Naive B cell (primary cell): ENCODE data around the gene TTLL3. TPM values are rescaled to one million over a fixed set of nuclear protein-coding genes. Genes with fewer than 3 reads are reported as not detected.
A peak's percentile ranks its signal among the peaks of the same experiment; 100 is the strongest.

ENCODE experiments used
- ATAC-seq, 2 donors: fragments of 150-1000 bp; cut with Tn5 transposase; 2 replicates each; pipeline ENCODE4 v1.10.0; 2021; ENCODE audit warnings: low read depth in 2 of 2, mild to moderate bottlenecking in 2 of 2, moderate library complexity in 2 of 2
- DNase-seq: peaks from one replicate; pipeline ENCODE4 v3.0.0; 2022
- H3K27ac Mint-ChIP-seq, 6 donors: one replicate each; pipeline ENCODE4 v1.8.0; 2020 to 2022; ENCODE audit warnings: mild to moderate bottlenecking in 6 of 6, mixed read lengths in 6 of 6, moderate library complexity in 5 of 6, inconsistent platforms in 2 of 6
- H3K27me3 Mint-ChIP-seq, 3 donors: one replicate each; pipeline ENCODE4 v1.8.0; 2021 to 2022; ENCODE audit warnings: mixed read lengths in 3 of 3, mild to moderate bottlenecking in 1 of 3
- H3K36me3 Mint-ChIP-seq, 2 donors: one replicate each; pipeline ENCODE4 v1.8.0; 2020 to 2022; ENCODE audit warnings: mixed read lengths in 2 of 2, inconsistent platforms in 1 of 2, mild to moderate bottlenecking in 1 of 2
- H3K4me1 Mint-ChIP-seq, 3 donors: one replicate each; pipeline ENCODE4 v1.8.0; 2020 to 2022; ENCODE audit warnings: mixed read lengths in 3 of 3, inconsistent platforms in 1 of 3, mild to moderate bottlenecking in 1 of 3, moderate library complexity in 1 of 3
- H3K4me3 Mint-ChIP-seq, 8 donors: one replicate each; pipeline ENCODE4 v1.8.0; 2020 to 2022; ENCODE audit warnings: mild to moderate bottlenecking in 8 of 8, mixed read lengths in 8 of 8, moderate library complexity in 8 of 8, inconsistent platforms in 2 of 8
- H3K9me3 Mint-ChIP-seq, 7 donors: one replicate each; pipeline ENCODE4 v1.8.0; 2020 to 2022; ENCODE audit warnings: mixed read lengths in 7 of 7, mild to moderate bottlenecking in 5 of 7, inconsistent platforms in 2 of 7, moderate library complexity in 1 of 7
- polyA plus RNA-seq, 6 donors: library from polyadenylated mRNA; unstranded; fragments of 300-500 nt; fragmentation: Illumina TruSeq; gene quantifications; one replicate each; pipeline ENCODE4 v1.2.3, GENCODE V29; 2021; ENCODE audit warnings: low read depth in 6 of 6

Gene TTLL3, protein sequence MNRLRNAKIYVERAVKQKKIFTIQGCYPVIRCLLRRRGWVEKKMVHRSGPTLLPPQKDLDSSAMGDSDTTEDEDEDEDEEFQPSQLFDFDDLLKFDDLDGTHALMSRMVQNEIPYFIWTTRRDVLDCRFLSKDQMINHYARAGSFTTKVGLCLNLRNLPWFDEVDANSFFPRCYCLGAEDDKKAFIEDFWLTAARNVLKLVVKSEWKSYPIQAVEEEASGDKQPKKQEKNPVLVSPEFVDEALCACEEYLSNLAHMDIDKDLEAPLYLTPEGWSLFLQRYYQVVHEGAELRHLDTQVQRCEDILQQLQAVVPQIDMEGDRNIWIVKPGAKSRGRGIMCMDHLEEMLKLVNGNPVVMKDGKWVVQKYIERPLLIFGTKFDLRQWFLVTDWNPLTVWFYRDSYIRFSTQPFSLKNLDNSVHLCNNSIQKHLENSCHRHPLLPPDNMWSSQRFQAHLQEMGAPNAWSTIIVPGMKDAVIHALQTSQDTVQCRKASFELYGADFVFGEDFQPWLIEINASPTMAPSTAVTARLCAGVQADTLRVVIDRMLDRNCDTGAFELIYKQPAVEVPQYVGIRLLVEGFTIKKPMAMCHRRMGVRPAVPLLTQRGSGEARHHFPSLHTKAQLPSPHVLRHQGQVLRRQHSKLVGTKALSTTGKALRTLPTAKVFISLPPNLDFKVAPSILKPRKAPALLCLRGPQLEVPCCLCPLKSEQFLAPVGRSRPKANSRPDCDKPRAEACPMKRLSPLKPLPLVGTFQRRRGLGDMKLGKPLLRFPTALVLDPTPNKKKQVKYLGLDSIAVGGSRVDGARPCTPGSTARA
- 1 to 10 TPM in 5 of 6 donors, not detected in 1; 2.7 to 7.6 (median 3.4) TPM for polyA plus RNA-seq

DNA sequence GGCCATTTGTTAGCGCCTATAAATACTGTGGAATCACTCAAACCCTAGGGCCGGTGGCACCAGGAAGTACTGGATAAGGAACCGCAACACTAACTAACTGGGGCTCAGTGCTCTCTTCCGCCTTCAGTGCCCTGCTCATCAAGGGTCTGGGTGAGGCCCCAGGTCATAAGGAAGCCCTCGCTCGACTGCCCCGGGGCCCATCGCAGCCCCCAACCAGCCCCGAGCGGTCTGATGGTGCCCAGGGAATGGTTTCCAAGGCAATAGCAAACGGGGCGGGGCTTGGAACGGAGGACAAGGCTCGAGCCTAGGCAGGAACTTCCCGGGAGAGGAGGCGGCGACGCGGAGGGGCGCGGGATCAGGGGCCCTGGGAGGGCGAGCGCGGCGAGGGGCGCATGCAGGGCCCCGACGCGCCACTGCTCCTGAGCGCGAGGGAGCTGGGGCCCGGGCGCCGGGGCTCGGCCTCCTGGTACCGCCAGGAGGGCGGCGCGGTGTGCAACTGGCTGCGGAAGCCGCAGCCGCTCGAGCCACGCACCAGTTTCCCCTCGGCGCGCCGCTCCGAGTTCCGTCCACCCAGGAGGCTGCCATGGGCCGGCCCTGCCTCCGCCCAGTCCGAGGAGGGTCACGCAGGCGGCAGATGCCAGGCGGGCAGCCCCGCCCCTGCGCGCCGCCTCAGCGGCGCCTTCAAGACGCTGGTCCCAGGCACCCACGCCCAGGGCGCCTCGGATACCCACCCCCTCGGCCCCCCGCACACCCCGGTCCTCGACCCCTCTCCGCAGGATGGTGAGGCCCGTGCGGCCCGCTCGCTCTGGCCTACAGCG, at the start of gene TTLL3:
Gene TTLL3 (plus strand): TSS at position 648 of the 818 bp plus-strand sequence. CDS start 400 bp downstream, outside the sequence.
- peak within 1 kb of the TSS; percentile 81 to 96 (median 92) for H3K4me3 Mint-ChIP-seq
- H3K4me1 Mint-ChIP-seq: peaks cover 33 to 39% (median 37%) of the 10 kb centered on the region in 3 donors

DNA sequence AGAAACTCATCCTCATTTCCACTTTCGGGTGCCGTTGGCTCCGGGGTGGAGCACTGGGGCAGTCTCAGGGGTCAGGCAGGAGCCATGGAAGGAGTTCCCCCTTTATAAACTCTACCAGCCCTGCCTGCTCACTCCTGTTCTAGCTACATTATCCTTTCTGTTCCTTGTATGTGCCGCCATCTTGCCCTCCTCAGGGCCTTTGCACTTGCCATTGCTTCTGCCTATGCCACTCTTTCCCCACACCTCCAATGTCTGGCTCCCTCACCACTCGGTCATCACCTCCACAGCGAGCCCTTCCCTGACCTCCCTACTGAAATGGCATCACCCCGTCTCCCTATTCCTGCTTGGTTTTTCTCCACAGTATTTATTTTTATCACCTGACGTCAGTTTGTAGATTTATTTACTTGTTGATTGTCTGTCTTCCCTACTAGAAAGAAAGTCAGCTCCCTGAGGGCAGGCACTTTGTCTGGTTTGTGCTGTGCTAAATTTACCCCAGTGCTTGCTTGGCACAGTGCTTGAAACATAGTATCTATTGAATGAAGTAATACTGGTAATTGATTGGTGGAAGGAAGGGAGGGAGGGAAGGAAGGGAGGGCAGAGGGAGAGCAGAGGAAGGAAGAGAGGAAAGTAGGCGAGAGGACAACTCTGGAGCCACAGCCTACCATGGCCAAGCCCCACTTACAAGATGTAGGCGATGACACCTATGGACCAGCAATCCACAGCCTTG, 49.1 kb upstream of the TTLL3 start:
- peaks cover 17 to 25% of the 10 kb centered on the region in 2 donors for H3K36me3 Mint-ChIP-seq
- H3K4me3 Mint-ChIP-seq: peak overlapping the region in 1 of 8 donors; percentile 22
- peak overlapping the region in 2 of 6 donors; percentile 16 to 19 for H3K27ac Mint-ChIP-seq
- no peak for ATAC-seq
- no peak for DNase-seq
- no peaks in the 10 kb centered on the region for H3K9me3 Mint-ChIP-seq
- peaks cover 0 to 17% (median 11%) of the 10 kb centered on the region in 3 donors for H3K4me1 Mint-ChIP-seq
- H3K27me3 Mint-ChIP-seq: no peaks in the 10 kb centered on the region

More for the DNA sequence above, at the start of gene TTLL3:
- DNase-seq (peak; percentile 54), ATAC-seq (peak; percentile 69 to 70)
- no peaks in the 10 kb centered on the region for H3K9me3 Mint-ChIP-seq
- no peaks in the 10 kb centered on the region for H3K27me3 Mint-ChIP-seq
- peaks cover 0 to 7% of the 10 kb centered on the region in 2 donors for H3K36me3 Mint-ChIP-seq
- H3K27ac Mint-ChIP-seq: peak within 1 kb of the TSS; percentile 89 to 99 (median 98)

DNA sequence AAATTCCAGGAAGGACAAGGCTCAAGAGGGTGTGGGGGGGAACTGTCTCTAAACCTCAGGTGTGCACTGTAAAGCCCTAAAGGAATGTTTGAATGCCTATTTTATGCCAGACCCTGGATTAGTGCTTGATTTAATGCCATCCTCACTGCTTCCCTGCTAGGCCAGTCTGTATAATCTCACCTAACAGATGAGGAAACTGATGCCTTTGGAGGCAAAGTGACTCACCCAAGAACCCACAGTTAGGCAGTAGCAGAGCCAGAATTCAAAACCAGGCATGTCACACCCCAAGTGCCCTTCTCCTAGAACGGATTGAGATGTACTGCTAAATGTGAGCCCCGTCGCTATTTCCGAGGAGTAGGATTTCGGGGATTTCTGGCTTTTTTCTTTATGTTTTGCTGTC, 48.1 kb upstream of the TTLL3 start:
- peak overlapping the region in 1 of 6 donors; percentile 24 for H3K27ac Mint-ChIP-seq
- H3K27me3 Mint-ChIP-seq: no peaks in the 10 kb centered on the region
- ATAC-seq (no peak), DNase-seq (no peak)
- H3K36me3 Mint-ChIP-seq: peaks cover 17 to 18% of the 10 kb centered on the region in 2 donors
- no peaks in the 10 kb centered on the region for H3K9me3 Mint-ChIP-seq
- H3K4me1 Mint-ChIP-seq: peaks cover 3 to 15% (median 12%) of the 10 kb centered on the region in 3 donors
- H3K4me3 Mint-ChIP-seq: peak overlapping the region in 1 of 8 donors; percentile 55

DNA sequence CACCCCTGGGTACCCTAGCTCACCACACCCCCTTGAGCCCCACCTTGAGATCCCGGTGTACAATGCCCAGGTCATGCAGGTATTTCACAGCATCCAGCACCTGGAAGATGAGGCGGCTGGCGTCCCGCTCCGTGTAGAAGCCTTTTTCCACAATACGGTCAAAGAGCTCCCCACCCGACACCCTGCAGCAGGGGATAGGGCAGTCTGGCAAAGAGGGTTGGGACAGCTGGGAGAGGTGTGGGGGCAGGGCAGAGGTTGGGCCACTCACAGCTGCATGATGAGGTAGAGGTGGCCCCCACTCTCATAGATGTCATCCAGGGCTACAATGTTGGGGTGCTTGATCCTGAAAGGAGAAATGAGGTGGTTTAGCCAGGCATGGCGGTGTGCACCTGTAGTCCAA, 47.2 kb upstream of the TTLL3 start:
- Mint-ChIP-seq H3K9me3 (no peaks in the 10 kb centered on the region), H3K27me3 (no peaks in the 10 kb centered on the region), H3K4me3 (no peak overlapping the region), H3K36me3 (peaks cover 14 to 17% of the 10 kb centered on the region in 2 donors), H3K27ac (no peak overlapping the region), H3K4me1 (peaks cover 13 to 21% (median 18%) of the 10 kb centered on the region in 3 donors)
- DNase-seq (no peak), ATAC-seq (no peak)

DNA sequence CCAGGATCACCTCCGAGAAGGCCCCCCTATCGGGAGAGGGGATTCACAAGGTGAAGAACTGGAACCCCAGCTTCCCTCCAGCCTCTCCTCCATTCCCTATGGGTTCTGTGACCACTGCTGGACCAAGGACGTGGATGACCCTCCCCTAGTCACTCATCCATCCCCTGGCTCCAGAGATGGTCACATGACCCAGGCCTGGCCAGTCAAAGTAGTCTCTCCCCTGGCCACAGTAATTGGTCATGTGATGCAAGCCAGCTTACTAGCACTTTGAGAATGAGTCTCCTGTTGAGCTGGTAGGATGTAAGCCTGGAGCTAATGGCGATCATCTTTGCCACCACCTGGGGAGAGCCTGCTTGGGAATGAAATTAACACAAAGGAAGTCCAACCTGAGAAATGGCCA, 44.2 kb upstream of the TTLL3 start:
- ATAC-seq (no peak), DNase-seq (no peak)
- Mint-ChIP-seq H3K27ac (peak overlapping the region in 1 of 6 donors; percentile 65), H3K4me3 (no peak overlapping the region), H3K27me3 (peaks cover 0 to 16% (median 8%) of the 10 kb centered on the region in 3 donors), H3K9me3 (no peaks in the 10 kb centered on the region), H3K36me3 (peaks cover 3 to 5% of the 10 kb centered on the region in 2 donors), H3K4me1 (peaks cover 33 to 43% (median 40%) of the 10 kb centered on the region in 3 donors)

DNA sequence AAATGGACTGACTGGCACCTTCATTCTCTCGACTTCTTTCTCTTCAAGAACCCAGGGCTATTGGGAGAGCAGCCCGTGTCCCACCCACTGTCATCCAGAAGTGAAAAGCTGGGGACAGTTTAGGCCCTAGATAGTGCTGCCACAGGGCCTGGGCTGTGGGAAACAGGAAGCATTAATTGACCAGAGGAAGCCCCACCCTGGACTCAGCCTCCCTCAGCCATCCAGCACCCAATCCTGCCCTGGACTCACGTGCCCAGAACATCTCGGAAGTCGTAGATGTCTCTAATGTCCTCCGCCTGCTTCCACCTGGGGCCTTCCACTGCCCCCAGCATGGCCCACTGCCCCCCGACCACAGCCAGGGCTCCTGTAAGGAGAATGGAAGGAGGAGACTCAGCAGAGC, 42.6 kb upstream of the TTLL3 start:
- no peaks in the 10 kb centered on the region for H3K36me3 Mint-ChIP-seq
- H3K9me3 Mint-ChIP-seq: no peaks in the 10 kb centered on the region
- no peak for ATAC-seq
- peak overlapping the region in 1 of 8 donors; percentile 53 for H3K4me3 Mint-ChIP-seq
- H3K27ac Mint-ChIP-seq: peak overlapping the region in 1 of 6 donors; percentile 14
- H3K27me3 Mint-ChIP-seq: peaks cover 0 to 17% (median 11%) of the 10 kb centered on the region in 3 donors
- peaks cover 34 to 43% (median 40%) of the 10 kb centered on the region in 3 donors for H3K4me1 Mint-ChIP-seq
- no peak for DNase-seq

DNA sequence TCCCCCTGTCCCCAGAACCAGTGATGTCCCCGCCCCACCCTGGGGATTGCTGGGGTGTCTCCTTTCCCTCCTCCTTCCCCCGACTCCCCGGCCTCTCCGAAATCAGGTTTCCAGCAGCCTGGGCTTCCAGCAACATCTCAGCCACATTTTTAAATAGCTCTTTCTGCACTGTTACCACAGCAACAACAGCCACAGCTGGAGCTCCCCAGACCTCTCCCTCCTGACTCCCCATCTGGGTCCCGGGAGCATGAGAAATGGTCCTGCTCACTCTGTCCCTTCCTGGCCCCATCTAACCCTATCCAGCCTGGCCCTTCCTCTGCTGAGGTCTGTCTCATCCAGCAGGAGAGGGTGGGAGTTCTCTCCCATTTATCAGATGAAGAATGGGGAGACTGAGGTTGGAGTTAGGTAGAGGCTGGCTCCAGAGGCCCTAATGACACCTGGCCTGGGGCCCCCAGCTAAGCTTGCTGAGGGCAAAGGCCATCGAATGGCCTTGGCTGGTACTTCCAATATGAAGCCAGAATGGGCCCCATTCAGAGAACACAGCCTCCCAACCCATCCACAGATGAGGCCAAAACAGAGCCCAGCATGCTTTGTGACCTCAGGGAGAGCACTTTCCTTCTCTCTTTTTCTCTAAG, 41.8 kb upstream of the TTLL3 start:
- Mint-ChIP-seq H3K27me3 (peaks cover 0 to 17% (median 11%) of the 10 kb centered on the region in 3 donors), H3K9me3 (no peaks in the 10 kb centered on the region), H3K27ac (peak overlapping the region in 3 of 6 donors; percentile 15 to 76 (median 53)), H3K4me3 (peak overlapping the region in 3 of 8 donors; percentile 44 to 93 (median 70)), H3K4me1 (peaks cover 34 to 43% (median 40%) of the 10 kb centered on the region in 3 donors), H3K36me3 (no peaks in the 10 kb centered on the region)
- DNase-seq (no peak), ATAC-seq (no peak)

DNA sequence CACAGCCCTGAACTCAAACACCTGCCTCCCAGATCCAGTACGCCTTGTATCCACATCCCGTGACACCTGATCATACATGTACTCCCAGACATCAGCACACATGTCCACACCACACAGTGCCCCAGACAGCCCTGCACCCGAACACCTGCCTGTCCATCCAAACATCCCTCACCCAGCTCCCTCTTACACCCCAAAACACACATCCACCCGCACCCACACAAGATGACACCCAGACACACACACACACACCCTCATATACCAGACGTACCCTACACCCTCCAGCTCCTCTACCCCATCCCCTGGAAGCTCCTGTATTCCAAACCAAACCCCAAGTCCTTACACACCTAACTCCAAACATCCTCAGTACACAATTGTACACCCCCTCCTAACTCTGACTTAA, 41.0 kb upstream of the TTLL3 start:
- ATAC-seq: no peak
- Mint-ChIP-seq H3K9me3 (no peaks in the 10 kb centered on the region), H3K27ac (peak overlapping the region in 3 of 6 donors; percentile 22 to 36 (median 28))

DNA sequence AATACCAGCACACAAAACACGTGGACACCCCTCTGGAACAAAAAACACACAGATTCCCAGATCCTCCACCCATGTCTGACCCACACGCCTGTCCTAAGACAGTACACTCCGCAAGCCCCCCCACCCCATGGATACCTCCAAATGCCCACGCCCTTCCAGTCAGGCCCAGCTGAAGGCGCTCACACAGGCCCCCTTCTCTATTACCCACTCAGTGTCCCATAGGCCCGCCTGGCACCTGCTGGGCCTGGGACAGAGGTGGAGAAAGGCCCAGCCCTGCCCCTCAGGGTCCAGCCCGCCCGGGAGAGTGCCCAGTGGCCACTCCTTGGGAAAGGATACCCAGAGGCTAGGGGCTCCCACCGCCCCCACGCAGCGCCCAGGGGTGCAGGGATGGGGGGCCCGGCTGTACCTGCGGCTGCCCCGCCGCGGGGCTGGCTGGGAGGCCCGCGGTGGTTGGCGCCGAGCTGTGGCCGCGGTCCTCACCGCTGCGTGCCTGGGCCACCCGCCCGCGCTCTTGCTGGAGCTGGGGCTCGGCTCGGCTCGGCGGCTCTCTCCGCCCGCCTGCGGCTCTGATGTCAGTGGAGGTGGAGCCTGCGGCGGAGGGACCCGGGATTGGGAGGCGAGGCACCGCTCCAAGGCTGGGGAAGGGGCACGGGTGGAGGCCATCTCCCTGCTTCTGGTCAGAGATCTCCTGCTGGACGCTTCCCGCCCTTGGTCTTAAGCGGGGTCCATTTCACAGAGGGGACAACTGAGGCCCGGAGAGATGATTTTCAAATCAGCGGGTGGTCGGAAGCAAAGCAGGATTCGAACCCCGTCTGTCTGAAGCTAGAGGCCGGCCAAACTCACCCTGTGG, 40.4 kb upstream of the TTLL3 start, which contains the start of gene CAMK1:
Gene CAMK1 (minus strand): TSS at position 522 of the 850 bp plus-strand sequence. CDS start 2,198 bp downstream, outside the sequence.
- no peaks in the 10 kb centered on the region for H3K36me3 Mint-ChIP-seq
- H3K4me1 Mint-ChIP-seq: peaks cover 34 to 43% (median 40%) of the 10 kb centered on the region in 3 donors
- peak within 1 kb of the TSS in 4 of 6 donors; percentile 22 to 57 (median 40) for H3K27ac Mint-ChIP-seq
- no peaks in the 10 kb centered on the region for H3K9me3 Mint-ChIP-seq
- peak; percentile 92 to 95 for ATAC-seq
- DNase-seq: no peak
- peak within 1 kb of the TSS; percentile 64 to 93 (median 75) for H3K4me3 Mint-ChIP-seq
- peaks cover 0 to 17% (median 11%) of the 10 kb centered on the region in 3 donors for H3K27me3 Mint-ChIP-seq

More for the DNA sequence above, 41.0 kb upstream of the TTLL3 start:
- Mint-ChIP-seq H3K27me3 (peaks cover 0 to 17% (median 11%) of the 10 kb centered on the region in 3 donors), H3K4me3 (peak overlapping the region; percentile 38 to 93 (median 70)), H3K4me1 (peaks cover 34 to 43% (median 40%) of the 10 kb centered on the region in 3 donors), H3K36me3 (no peaks in the 10 kb centered on the region)
- no peak for DNase-seq

DNA sequence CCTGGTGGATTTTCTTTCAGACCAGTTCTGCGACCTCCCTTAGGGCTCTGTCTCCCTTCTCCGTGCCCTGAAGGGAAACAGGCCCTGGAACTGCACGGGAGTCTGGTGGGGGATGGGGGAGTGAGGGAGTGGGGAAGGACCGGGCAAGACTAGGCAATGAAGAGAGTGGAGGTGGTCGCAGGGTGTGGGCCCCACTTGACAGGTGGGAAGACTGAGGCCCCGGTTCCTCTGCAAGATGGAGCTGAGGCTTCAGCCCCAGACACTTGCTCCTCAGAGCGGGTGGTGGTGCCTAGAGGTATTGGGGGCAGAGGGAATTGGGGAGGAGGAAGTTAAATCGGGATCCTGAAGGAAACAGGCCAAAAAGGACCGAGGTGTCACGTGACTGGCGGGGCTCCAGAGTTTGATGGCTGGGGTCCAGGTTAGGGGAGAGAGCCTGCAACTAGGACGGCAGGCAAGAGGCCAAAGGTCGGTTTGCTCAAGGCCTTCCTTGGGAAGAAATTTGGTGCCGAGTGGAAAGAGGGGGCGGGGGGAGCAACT, 39.7 kb upstream of the TTLL3 start:
- Mint-ChIP-seq H3K4me1 (peaks cover 36 to 43% (median 40%) of the 10 kb centered on the region in 3 donors), H3K4me3 (peak overlapping the region in 7 of 8 donors; percentile 59 to 85 (median 75)), H3K27me3 (peaks cover 0 to 17% (median 11%) of the 10 kb centered on the region in 3 donors), H3K9me3 (no peaks in the 10 kb centered on the region), H3K36me3 (no peaks in the 10 kb centered on the region), H3K27ac (peak overlapping the region in 1 of 6 donors; percentile 44)
- DNase-seq (no peak), ATAC-seq (no peak)
